Measurements from ENCODE around the gene ZNF821.

- TF ChIP-seq EZH2phosphoT487 (IDR thresholded peaks at IDR 0.05; ENCODE audit: borderline replicate concordance, low read length) (no peak), CTCF (conservative IDR thresholded peaks at IDR 0.05; ENCODE audit: low read depth, low read length) (no peak), EZH2 (IDR thresholded peaks at IDR 0.05; ENCODE audit: low read length, unreplicated experiment) (no peak)
Measured at GRCh38 chr16:71929048-71929447, 45.1 kb upstream of the ZNF821 start.
